ENCODE measurements around the gene RGS6. TPM values are rescaled to one million over a fixed set of nuclear protein-coding genes. Genes with fewer than 3 reads are reported as not detected.

RGS6 gene
- total RNA-seq, 1 donor from 2014 or later: 1.1 TPM

- no peak for DNase-seq (ENCODE audit: low spot score)
These were observed 143.6 kb downstream of the RGS6 start for GRCh38 chr14:72075649-72076334.

- DNase-seq (ENCODE audit: low spot score): no peak
These were observed 148.9 kb downstream of the RGS6 start for GRCh38 chr14:72081137-72081536.

- DNase-seq (ENCODE audit: low spot score): no peak
These were observed 152.7 kb downstream of the RGS6 start for GRCh38 chr14:72084935-72085334.

- no peak for DNase-seq (ENCODE audit: low spot score)
These were observed 157.4 kb downstream of the RGS6 start for GRCh38 chr14:72089625-72090024.

- DNase-seq (ENCODE audit: low spot score): no peak
These were observed 162.8 kb downstream of the RGS6 start for GRCh38 chr14:72094844-72095582.

- no peak for DNase-seq (ENCODE audit: low spot score)
These were observed 165.0 kb downstream of the RGS6 start for GRCh38 chr14:72097173-72097783.

- DNase-seq (ENCODE audit: low spot score): no peak
These were observed 166.0 kb downstream of the RGS6 start for GRCh38 chr14:72098210-72098609.

GRCh38 chr14:72099566-72099965 lies 167.3 kb downstream of the RGS6 start:
- no peak for DNase-seq (ENCODE audit: low spot score)

GRCh38 chr14:72104011-72104613 lies 171.9 kb downstream of the RGS6 start:
- no peak for DNase-seq (ENCODE audit: low spot score)

- no peak for DNase-seq (ENCODE audit: low spot score)
These were observed 179.7 kb downstream of the RGS6 start for GRCh38 chr14:72111911-72112310.

GRCh38 chr14:72118841-72119240 lies 186.6 kb downstream of the RGS6 start:
- DNase-seq (ENCODE audit: low spot score): no peak

GRCh38 chr14:72120315-72120714 lies 188.1 kb downstream of the RGS6 start:
- no peak for DNase-seq (ENCODE audit: low spot score)

GRCh38 chr14:72123755-72124154 lies 191.5 kb downstream of the RGS6 start:
- no peak for DNase-seq (ENCODE audit: low spot score)

GRCh38 chr14:72124171-72124570 lies 191.9 kb downstream of the RGS6 start:
- no peak for DNase-seq (ENCODE audit: low spot score)

GRCh38 chr14:72126091-72126490 lies 193.9 kb downstream of the RGS6 start:
- no peak for DNase-seq (ENCODE audit: low spot score)

- DNase-seq (ENCODE audit: low spot score): no peak
These were observed 194.3 kb downstream of the RGS6 start for GRCh38 chr14:72126561-72126960.

GRCh38 chr14:72128629-72129028 lies 196.4 kb downstream of the RGS6 start:
- no peak for DNase-seq (ENCODE audit: low spot score)

- DNase-seq (ENCODE audit: low spot score): no peak
These were observed 197.1 kb downstream of the RGS6 start for GRCh38 chr14:72129291-72129690.

GRCh38 chr14:72141084-72141483 lies 208.9 kb downstream of the RGS6 start:
- DNase-seq (ENCODE audit: low spot score): no peak

- DNase-seq (ENCODE audit: low spot score): no peak
These were observed 210.1 kb downstream of the RGS6 start for GRCh38 chr14:72142328-72142727.

- no peak for DNase-seq (ENCODE audit: low spot score)
These were observed 214.0 kb downstream of the RGS6 start for GRCh38 chr14:72146241-72146640.

GRCh38 chr14:72154645-72155378 lies 222.6 kb downstream of the RGS6 start:
- no peak for DNase-seq (ENCODE audit: low spot score)

Measured in mucosa of gallbladder (tissue), 1 donor.